IPS-18c (cell line): Measurements from ENCODE around the gene GPR173.

Experiments
- H3K4me3 ChIP-seq: 2 replicates; pipeline ENCODE4 v1.7.0; 2013; ENCODE audit warnings: low read depth, mild to moderate bottlenecking, low read length, moderate library complexity; ENCODE audit not compliant: insufficient read depth
- H3K9me3 ChIP-seq: one replicate; pipeline ENCODE4 v1.6.1; 2013; ENCODE audit warnings: mild to moderate bottlenecking, low read length, moderate library complexity; ENCODE audit not compliant: control insufficient read depth, insufficient read depth

The GPR173 gene

GRCh38 chrX:53048169-53049126, at the start of gene GPR173:
Gene GPR173 (plus strand): TSS chrX:53048789. CDS start chrX:53076622, 27,833 bp downstream.
- H3K4me3 ChIP-seq: peak within 1 kb of the TSS; percentile 75

GRCh38 chrX:53000447-53001135, 48.0 kb upstream of the GPR173 start:
- peaks cover 12% of the 10 kb centered on the region for H3K9me3 ChIP-seq
- H3K4me3 ChIP-seq: no peak overlapping the region

More at GRCh38 chrX:53048169-53049126, at the start of gene GPR173:
- no peaks in the 10 kb centered on the region for H3K9me3 ChIP-seq

- H3K9me3 ChIP-seq: peaks cover 12% of the 10 kb centered on the region
- no peak overlapping the region for H3K4me3 ChIP-seq
These were observed 46.6 kb upstream of the GPR173 start for GRCh38 chrX:53001958-53002357.

- Histone ChIP-seq H3K9me3 (peaks cover 12% of the 10 kb centered on the region), H3K4me3 (no peak overlapping the region)
These were observed 45.5 kb upstream of the GPR173 start for GRCh38 chrX:53003111-53003510.

- H3K9me3 ChIP-seq: peaks cover 12% of the 10 kb centered on the region
- no peak overlapping the region for H3K4me3 ChIP-seq
These were observed 44.6 kb upstream of the GPR173 start for GRCh38 chrX:53004038-53004437.

- Histone ChIP-seq H3K4me3 (no peak overlapping the region), H3K9me3 (peaks cover 12% of the 10 kb centered on the region)
These were observed 43.8 kb upstream of the GPR173 start for GRCh38 chrX:53004811-53005210.

- Histone ChIP-seq H3K4me3 (no peak overlapping the region), H3K9me3 (peaks cover 12% of the 10 kb centered on the region)
These were observed 43.3 kb upstream of the GPR173 start for GRCh38 chrX:53005327-53005726.

GRCh38 chrX:53009032-53009431, 39.6 kb upstream of the GPR173 start:
- Histone ChIP-seq H3K4me3 (no peak overlapping the region), H3K9me3 (peaks cover 2% of the 10 kb centered on the region)

GRCh38 chrX:53013291-53013690, 35.3 kb upstream of the GPR173 start:
- Histone ChIP-seq H3K9me3 (no peaks in the 10 kb centered on the region), H3K4me3 (no peak overlapping the region)

GRCh38 chrX:53018627-53019026, 30.0 kb upstream of the GPR173 start:
- Histone ChIP-seq H3K4me3 (no peak overlapping the region), H3K9me3 (peaks cover under 1% of the 10 kb centered on the region)

GRCh38 chrX:53022381-53022780, 26.2 kb upstream of the GPR173 start:
- Histone ChIP-seq H3K4me3 (no peak overlapping the region), H3K9me3 (peaks cover 2% of the 10 kb centered on the region)

- no peak overlapping the region for H3K4me3 ChIP-seq
- H3K9me3 ChIP-seq: peaks cover 1% of the 10 kb centered on the region
These were observed 19.9 kb upstream of the GPR173 start for GRCh38 chrX:53028678-53029077.

- H3K4me3 ChIP-seq: no peak overlapping the region
These were observed 17.2 kb upstream of the GPR173 start for GRCh38 chrX:53031380-53031779.

GRCh38 chrX:53036149-53036548, 12.4 kb upstream of the GPR173 start:
- Histone ChIP-seq H3K4me3 (no peak overlapping the region), H3K9me3 (peaks cover 4% of the 10 kb centered on the region)

More at GRCh38 chrX:53031380-53031779, 17.2 kb upstream of the GPR173 start:
- no peaks in the 10 kb centered on the region for H3K9me3 ChIP-seq

- H3K4me3 ChIP-seq: no peak overlapping the region
These were observed 9.4 kb upstream of the GPR173 start for GRCh38 chrX:53039236-53039635.

GRCh38 chrX:53044995-53045394, 3.6 kb upstream of the GPR173 start:
- Histone ChIP-seq H3K9me3 (no peaks in the 10 kb centered on the region), H3K4me3 (no peak overlapping the region)

More at GRCh38 chrX:53039236-53039635, 9.4 kb upstream of the GPR173 start:
- peaks cover 4% of the 10 kb centered on the region for H3K9me3 ChIP-seq

- Histone ChIP-seq H3K9me3 (no peaks in the 10 kb centered on the region), H3K4me3 (no peak overlapping the region)
These were observed 1.4 kb upstream of the GPR173 start for GRCh38 chrX:53047228-53047627.

GRCh38 chrX:53049127-53049517, 533 bp downstream of the GPR173 start:
- Histone ChIP-seq H3K9me3 (no peaks in the 10 kb centered on the region), H3K4me3 (peak overlapping the region; percentile 50)
